OCI-LY3 (cell line): ENCODE results near the gene MFSD6.

Experiments used
- H2AFZ ChIP-seq: fragments of 200-600, 300-600 bp; shearing (Covaris generic); 2 replicates; pipeline ENCODE4 v1.6.0; 2014; ENCODE audit warnings: antibody characterized with exemption, low read depth, low read length
- H3K27ac ChIP-seq: fragments of 200-600, 300-600 bp; sonication (generic); 2 replicates; pipeline ENCODE4 v1.5.1; 2014; ENCODE audit warnings: mild to moderate bottlenecking, low read length, moderate library complexity, mixed read lengths
- H3K27me3 ChIP-seq: fragments of 200-600, 300-600 bp; sonication (generic); 2 replicates; pipeline ENCODE4 v1.6.1; 2014; ENCODE audit warnings: low read depth, low read length, mixed read lengths
- H3K36me3 ChIP-seq: fragments of 200-600, 300-600 bp; sonication (generic); replicated peaks from 2 replicates; pipeline ENCODE3; 2014; ENCODE audit warnings: low read depth, low read length, mixed read lengths
- H3K4me1 ChIP-seq: fragments of 300-600, 200-600 bp; sonication (generic); 2 replicates; pipeline ENCODE4 v1.6.1; 2014; ENCODE audit warnings: low read length, mixed read lengths
- H3K4me2 ChIP-seq: fragments of 200-600, 300-600 bp; sonication (generic); 2 replicates; pipeline ENCODE4 v1.6.1; 2014; ENCODE audit warnings: low read length, mixed read lengths
- H3K4me3 ChIP-seq: fragments of 300-600, 200-600 bp; sonication (generic); 2 replicates; pipeline ENCODE4 v1.5.1; 2014; ENCODE audit warnings: antibody characterized with exemption, mild to moderate bottlenecking, low read length, moderate library complexity
- H3K79me2 ChIP-seq: fragments of 300-600, 200-600 bp; shearing (Covaris generic); 2 replicates; pipeline ENCODE4 v1.6.1; 2014; ENCODE audit warnings: mild to moderate bottlenecking, low read length, mixed read lengths
- H3K9ac ChIP-seq: fragments of 300-600, 200-600 bp; shearing (Covaris generic); 2 replicates; pipeline ENCODE4 v1.6.0; 2014; ENCODE audit warnings: mild to moderate bottlenecking, low read length, moderate library complexity
- H3K9me3 ChIP-seq: fragments of 200-600, 300-600 bp; shearing (Covaris generic); 2 replicates; pipeline ENCODE4 v1.6.1; 2014; ENCODE audit warnings: low read length, mixed read lengths; ENCODE audit not compliant: insufficient read depth
- H4K20me1 ChIP-seq: fragments of 200-600, 300-600 bp; sonication (generic); 2 replicates; pipeline ENCODE4 v1.6.1; 2016; ENCODE audit warnings: low read length, mixed read lengths; ENCODE audit not compliant: insufficient read depth
- CTCF ChIP-seq: fragments of 200-600, 300-600 bp; sonication (generic); IDR thresholded peaks from 2 replicates; pipeline ENCODE4 v1.5.1; 2014; ENCODE audit warnings: antibody characterized with exemption, low read length, low read depth
- EZH2phosphoT487 ChIP-seq: fragments of 200-600 bp; shearing (Covaris generic); IDR thresholded peaks from 2 replicates; pipeline ENCODE4 v1.6.1; 2018; ENCODE audit warnings: antibody characterized with exemption, mixed run types, low read depth

Gene MFSD6

GRCh38 chr2:190387422-190387821 is 20.7 kb upstream of the MFSD6 start:
- H3K9ac ChIP-seq = no peak overlapping the region

GRCh38 chr2:190396271-190396670 is 11.9 kb upstream of the MFSD6 start:
- Histone ChIP-seq H2AFZ (no peak overlapping the region), H3K27me3 (peaks cover 8% of the 10 kb centered on the region), H3K36me3 (no peaks in the 10 kb centered on the region), H4K20me1 (no peaks in the 10 kb centered on the region), H3K79me2 (no peaks in the 10 kb centered on the region), H3K9ac (no peak overlapping the region), H3K4me2 (no peak overlapping the region), H3K27ac (no peak overlapping the region), H3K4me1 (no peaks in the 10 kb centered on the region), H3K9me3 (no peaks in the 10 kb centered on the region), H3K4me3 (no peak overlapping the region)
- TF ChIP-seq EZH2phosphoT487 (no peak), CTCF (no peak)

More at GRCh38 chr2:190387422-190387821, 20.7 kb upstream of the MFSD6 start:
- Histone ChIP-seq H3K4me2 (no peak overlapping the region), H3K4me1 (no peaks in the 10 kb centered on the region), H3K9me3 (no peaks in the 10 kb centered on the region), H3K27ac (no peak overlapping the region), H3K4me3 (no peak overlapping the region), H3K79me2 (no peaks in the 10 kb centered on the region), H4K20me1 (no peaks in the 10 kb centered on the region), H3K27me3 (peaks cover 4% of the 10 kb centered on the region), H2AFZ (0 out of 2 replicates have a peak overlapping the region, but pooled peaks have one; percentile 73), H3K36me3 (no peaks in the 10 kb centered on the region)
- TF ChIP-seq CTCF (no peak), EZH2phosphoT487 (no peak)

GRCh38 chr2:190402986-190403603 is 5.1 kb upstream of the MFSD6 start:
- no peak overlapping the region for H3K4me2 ChIP-seq
- no peaks in the 10 kb centered on the region for H3K36me3 ChIP-seq
- no peak overlapping the region for H3K9ac ChIP-seq
- no peaks in the 10 kb centered on the region for H3K27me3 ChIP-seq
- H3K4me3 ChIP-seq = no peak overlapping the region
- H3K4me1 ChIP-seq = 0 out of 2 replicates have a peak, but pooled peaks cover 4% of the 10 kb centered on the region
- no peak overlapping the region for H3K27ac ChIP-seq
- H3K79me2 ChIP-seq = no peaks in the 10 kb centered on the region
- no peaks in the 10 kb centered on the region for H4K20me1 ChIP-seq
- no peak overlapping the region for H2AFZ ChIP-seq
- H3K9me3 ChIP-seq = no peaks in the 10 kb centered on the region
- TF ChIP-seq CTCF (no peak), EZH2phosphoT487 (no peak)

GRCh38 chr2:190404487-190404886 is 3.7 kb upstream of the MFSD6 start:
- H3K4me1 ChIP-seq = peaks cover 7% of the 10 kb centered on the region
- H3K36me3 ChIP-seq = no peaks in the 10 kb centered on the region
- no peak overlapping the region for H3K4me3 ChIP-seq
- no peak overlapping the region for H2AFZ ChIP-seq
- H3K9me3 ChIP-seq = no peaks in the 10 kb centered on the region
- no peaks in the 10 kb centered on the region for H4K20me1 ChIP-seq
- H3K9ac ChIP-seq = no peak overlapping the region
- no peaks in the 10 kb centered on the region for H3K27me3 ChIP-seq
- no peak overlapping the region for H3K27ac ChIP-seq
- no peak overlapping the region for H3K4me2 ChIP-seq
- TF ChIP-seq CTCF = no peak
- TF ChIP-seq EZH2phosphoT487 = no peak
- H3K79me2 ChIP-seq = no peaks in the 10 kb centered on the region
